ENCODE results near the gene VWC2L.

The VWC2L gene

DNA sequence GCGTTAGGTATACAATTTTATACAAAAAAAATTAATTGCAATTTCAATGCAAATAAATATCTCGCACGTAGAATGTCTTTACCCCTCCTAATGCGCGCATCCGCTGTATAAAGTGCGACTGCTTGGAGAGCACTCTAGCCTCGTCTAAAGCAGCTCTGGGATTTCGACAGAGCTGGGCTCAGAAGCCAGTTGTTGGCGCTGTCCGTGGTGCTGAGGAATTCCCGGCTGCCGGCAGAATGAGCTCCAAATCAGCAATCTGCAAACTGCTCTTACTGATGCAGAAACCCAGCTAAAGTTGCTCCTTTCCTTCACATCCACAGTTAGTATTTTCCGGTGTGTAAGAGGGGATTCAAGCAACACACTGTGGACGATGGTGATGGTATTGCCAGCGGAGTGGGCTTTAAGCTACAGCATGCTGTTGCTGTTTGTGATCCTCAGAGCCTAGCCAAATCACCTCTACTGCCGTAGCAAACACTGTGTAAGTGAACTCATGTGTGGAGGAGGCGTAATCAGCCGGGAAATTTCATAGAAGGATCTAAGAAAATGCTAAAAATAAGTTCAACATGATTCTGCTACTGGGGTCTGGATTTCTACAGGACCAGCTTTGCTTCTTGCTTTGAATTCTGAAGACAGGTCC, at the start of gene VWC2L:
Gene VWC2L (plus strand): TSS at position 137 of the 637 bp plus-strand sequence. CDS start 3,140 bp downstream, outside the sequence.
- no peaks in the 10 kb centered on the region for H3K36me3 Mint-ChIP-seq (ENCODE audit: low read depth)
- H3K27me3 Mint-ChIP-seq = no peaks in the 10 kb centered on the region
- H3K27ac Mint-ChIP-seq = no peak within 1 kb of the TSS
- no peak within 1 kb of the TSS for H3K4me3 Mint-ChIP-seq
- no peaks in the 10 kb centered on the region for H3K4me1 Mint-ChIP-seq
- DNase-seq = peak; percentile 34
- no peaks in the 10 kb centered on the region for H3K9me3 Mint-ChIP-seq
- no peak for ATAC-seq

DNA sequence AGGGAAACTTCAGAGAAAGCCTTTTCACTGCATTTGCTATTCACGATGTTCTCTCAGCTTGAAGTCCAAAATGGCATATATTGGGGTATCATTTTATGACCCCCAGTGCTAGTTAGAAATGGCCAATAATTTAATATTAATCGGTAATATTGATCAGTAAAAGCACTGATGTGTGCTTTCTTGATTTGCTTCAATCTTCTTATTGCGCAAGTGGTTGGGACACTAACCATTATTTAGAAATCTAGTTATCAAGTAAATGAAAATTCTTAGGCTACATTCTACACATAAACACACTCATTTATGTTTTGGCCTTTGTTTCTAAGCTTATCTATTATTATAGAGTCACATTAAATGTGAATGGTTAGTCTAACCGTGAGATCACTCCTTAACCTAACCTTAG, 49.7 kb upstream of the VWC2L start:
- Mint-ChIP-seq H3K27me3 (no peaks in the 10 kb centered on the region), H3K4me3 (no peak overlapping the region), H3K9me3 (peaks cover 23% of the 10 kb centered on the region), H3K27ac (no peak overlapping the region), H3K36me3 (ENCODE audit: low read depth) (no peaks in the 10 kb centered on the region), H3K4me1 (no peaks in the 10 kb centered on the region)
- ATAC-seq = no peak
- DNase-seq = no peak

DNA sequence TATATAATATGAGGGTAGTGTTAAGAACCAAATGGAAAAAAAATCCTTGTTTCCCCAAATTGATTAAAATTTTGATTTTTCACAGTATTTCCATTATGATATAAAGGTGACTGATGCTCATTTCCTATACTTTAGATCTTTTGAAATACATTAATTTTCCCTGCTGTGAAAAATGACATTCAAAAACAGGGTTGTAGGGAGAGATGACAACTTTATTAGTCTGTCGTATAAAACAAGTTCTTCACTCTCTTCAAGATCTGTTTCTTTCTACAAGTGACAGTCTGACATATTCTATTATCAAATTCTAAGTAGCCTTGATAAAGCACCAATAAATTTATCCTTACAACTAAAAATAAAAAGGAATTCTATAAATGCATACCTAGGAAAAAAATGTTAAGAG, 45.3 kb upstream of the VWC2L start:
- Mint-ChIP-seq H3K9me3 (no peaks in the 10 kb centered on the region), H3K36me3 (ENCODE audit: low read depth) (no peaks in the 10 kb centered on the region), H3K4me3 (no peak overlapping the region), H3K27ac (no peak overlapping the region), H3K4me1 (no peaks in the 10 kb centered on the region), H3K27me3 (no peaks in the 10 kb centered on the region)
- ATAC-seq (no peak), DNase-seq (no peak)

DNA sequence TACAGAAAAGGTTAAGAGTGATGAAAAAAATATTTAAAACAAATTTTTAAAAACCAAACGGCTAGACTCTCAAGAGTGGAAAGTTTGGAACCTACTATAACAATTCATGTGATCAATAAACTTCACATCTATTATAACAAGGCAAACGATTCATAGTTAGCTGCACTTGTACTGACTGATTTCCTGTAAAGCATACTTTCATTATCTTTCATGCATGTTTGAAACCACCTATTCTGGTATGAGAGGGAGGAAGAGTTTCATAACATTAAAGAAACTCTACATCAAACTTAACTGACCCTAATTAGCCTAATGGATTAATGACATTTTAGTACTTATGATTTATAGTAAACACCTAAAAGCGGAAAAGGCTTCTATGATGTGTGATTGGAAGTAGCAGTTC, 43.7 kb upstream of the VWC2L start:
- Mint-ChIP-seq H3K27me3 (no peaks in the 10 kb centered on the region), H3K4me3 (no peak overlapping the region), H3K27ac (no peak overlapping the region), H3K9me3 (no peaks in the 10 kb centered on the region), H3K4me1 (no peaks in the 10 kb centered on the region), H3K36me3 (ENCODE audit: low read depth) (no peaks in the 10 kb centered on the region)
- ATAC-seq (no peak), DNase-seq (no peak)

DNA sequence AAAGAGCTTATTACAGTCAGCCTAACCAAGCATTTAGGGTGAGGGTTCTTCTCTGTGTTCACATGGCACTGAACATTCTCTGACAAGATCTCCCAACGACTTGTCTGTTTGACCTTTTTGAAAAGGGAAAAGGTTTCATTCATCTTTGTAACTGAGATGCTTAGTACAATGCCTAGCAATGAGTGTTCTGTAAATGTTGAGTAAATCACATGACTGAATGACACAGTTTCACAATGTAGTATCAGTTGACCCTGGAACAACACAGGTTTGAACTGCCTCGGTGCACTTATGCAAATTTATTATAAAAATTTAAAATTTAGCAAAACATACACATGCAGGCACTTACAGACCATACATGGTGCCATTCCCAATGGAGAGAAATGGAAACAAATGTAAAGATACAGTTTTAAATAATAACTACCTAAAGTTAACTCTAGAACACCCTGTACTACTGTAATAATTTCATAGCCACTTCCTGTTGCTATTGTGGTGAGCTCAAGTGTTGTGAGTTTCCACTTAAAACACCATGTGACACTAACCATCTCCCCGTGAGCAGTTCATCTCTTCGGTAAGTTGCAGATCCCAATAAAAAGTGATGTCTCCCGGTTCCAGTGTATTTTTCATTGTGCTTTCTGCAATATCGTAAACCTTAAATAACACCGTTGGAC, 34.1 kb upstream of the VWC2L start:
- Mint-ChIP-seq H3K27ac (no peak overlapping the region), H3K27me3 (no peaks in the 10 kb centered on the region), H3K4me3 (no peak overlapping the region), H3K9me3 (no peaks in the 10 kb centered on the region), H3K36me3 (ENCODE audit: low read depth) (no peaks in the 10 kb centered on the region), H3K4me1 (no peaks in the 10 kb centered on the region)
- DNase-seq (no peak), ATAC-seq (no peak)

DNA sequence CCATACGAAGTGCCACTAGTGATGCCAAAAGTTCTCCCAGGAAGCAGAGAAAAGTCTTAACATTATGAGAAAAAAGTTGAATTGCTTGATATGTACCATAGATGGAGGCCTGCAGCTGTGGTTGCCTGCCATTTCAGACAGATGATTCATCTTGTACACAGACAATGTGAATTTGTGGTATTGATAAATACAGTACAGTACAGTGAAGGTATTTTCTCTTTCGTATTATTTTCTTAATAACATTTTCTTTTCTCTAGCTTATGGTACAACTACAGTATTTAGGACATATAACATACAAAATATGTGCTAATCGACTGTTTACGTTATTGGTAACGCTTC, 33.6 kb upstream of the VWC2L start:
- Mint-ChIP-seq H3K4me3 (no peak overlapping the region), H3K27me3 (no peaks in the 10 kb centered on the region), H3K9me3 (no peaks in the 10 kb centered on the region), H3K4me1 (no peaks in the 10 kb centered on the region), H3K27ac (no peak overlapping the region), H3K36me3 (ENCODE audit: low read depth) (no peaks in the 10 kb centered on the region)
- ATAC-seq (no peak), DNase-seq (no peak)

DNA sequence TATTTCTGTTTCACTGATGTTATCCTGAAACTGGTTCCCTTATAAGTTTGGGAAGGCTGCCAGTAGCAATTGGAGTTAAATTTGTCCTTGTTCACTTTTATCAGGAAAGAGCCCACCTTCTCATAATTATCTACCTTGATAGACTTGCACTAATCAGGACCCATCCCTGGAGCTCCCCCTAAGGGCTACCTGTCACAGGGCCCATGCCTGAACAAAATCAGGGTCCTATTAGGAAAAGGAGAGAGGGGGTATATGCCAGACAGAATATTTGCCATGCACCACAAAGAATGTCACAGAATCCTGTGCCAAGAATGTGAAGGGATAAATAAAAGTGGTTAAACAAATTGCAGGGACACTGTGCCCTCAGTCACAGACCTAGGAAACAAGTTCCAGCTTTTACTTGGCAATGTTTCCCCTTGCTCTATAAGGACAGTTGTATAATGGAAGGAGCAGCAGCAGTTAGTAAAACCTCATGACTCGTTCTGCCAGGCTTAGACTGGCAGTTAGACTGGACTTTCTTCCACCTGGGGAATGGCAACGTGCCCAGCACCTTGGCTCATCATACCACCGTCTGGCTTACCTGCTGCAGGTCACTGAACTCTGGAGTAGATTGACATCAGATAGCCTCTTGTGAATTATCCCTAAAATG, 32.3 kb upstream of the VWC2L start:
- no peaks in the 10 kb centered on the region for H3K36me3 Mint-ChIP-seq (ENCODE audit: low read depth)
- DNase-seq (no peak), ATAC-seq (no peak)
- H3K27me3 Mint-ChIP-seq = no peaks in the 10 kb centered on the region
- no peak overlapping the region for H3K27ac Mint-ChIP-seq
- H3K4me3 Mint-ChIP-seq = no peak overlapping the region
- H3K4me1 Mint-ChIP-seq = no peaks in the 10 kb centered on the region
- no peaks in the 10 kb centered on the region for H3K9me3 Mint-ChIP-seq

DNA sequence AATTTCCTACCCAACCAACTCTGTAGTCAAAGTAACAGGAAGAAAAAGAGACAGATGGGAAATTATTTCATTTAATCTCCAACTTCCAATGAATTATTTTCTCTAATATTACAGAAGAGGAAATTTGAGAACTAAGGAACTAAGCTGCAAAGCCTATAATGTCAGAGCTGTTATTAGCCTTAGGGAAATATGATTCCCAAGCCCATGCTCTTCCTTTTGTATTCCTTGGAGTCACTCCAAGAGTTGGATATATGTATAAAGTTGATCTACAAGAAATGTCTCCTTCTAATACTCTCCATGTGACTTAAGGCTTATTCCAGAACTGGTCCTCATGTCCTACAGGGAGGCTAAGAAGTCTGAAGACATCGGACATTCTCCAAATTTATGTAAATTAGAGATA, 31.6 kb upstream of the VWC2L start:
- Mint-ChIP-seq H3K36me3 (ENCODE audit: low read depth) (no peaks in the 10 kb centered on the region), H3K4me3 (no peak overlapping the region)
- no peak for ATAC-seq

DNA sequence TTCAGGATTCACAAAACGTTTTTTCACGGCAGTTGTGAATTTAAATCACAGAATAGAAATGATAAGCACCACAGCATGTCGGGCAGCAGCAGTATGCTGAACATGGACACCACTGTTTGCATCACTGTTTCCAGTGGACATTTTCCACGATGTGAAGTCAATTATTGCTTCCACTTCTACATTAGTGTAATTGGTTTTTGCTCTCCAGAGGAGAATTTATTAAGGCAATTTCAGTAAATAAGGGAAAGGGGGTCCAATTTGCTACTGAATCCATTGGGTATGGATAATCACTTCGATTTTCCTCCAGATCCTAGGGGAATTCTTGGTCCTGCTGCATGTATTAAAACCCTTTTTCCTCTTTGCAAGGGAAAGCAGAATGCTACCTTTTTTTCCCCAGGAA, 30.2 kb upstream of the VWC2L start:
- H3K27ac Mint-ChIP-seq = no peak overlapping the region
- H3K36me3 Mint-ChIP-seq (ENCODE audit: low read depth) = no peaks in the 10 kb centered on the region
- DNase-seq (no peak), ATAC-seq (no peak)
- no peaks in the 10 kb centered on the region for H3K27me3 Mint-ChIP-seq
- no peaks in the 10 kb centered on the region for H3K4me1 Mint-ChIP-seq
- H3K9me3 Mint-ChIP-seq = no peaks in the 10 kb centered on the region
- no peak overlapping the region for H3K4me3 Mint-ChIP-seq

More for the DNA sequence above, 31.6 kb upstream of the VWC2L start:
- Mint-ChIP-seq H3K9me3 (no peaks in the 10 kb centered on the region), H3K27me3 (no peaks in the 10 kb centered on the region), H3K4me1 (no peaks in the 10 kb centered on the region), H3K27ac (no peak overlapping the region)
- DNase-seq = no peak

DNA sequence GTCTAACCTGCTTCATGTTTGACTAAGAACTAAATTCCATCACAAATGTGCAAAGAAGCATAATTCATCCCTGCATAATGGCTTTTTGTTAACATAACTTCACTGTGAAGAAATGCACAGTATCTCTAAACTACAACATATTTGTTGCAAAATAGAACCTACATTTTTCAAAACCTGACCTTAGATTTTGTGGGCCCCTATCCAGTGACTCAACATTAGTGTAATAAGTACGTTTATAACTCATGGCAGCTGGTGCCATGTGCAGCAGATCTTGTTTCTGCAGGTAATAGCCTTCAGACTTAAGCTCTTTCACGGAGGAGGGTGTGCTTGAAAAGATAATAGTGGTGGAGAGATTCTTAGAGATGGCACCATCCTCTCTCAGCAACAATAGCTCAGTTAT, 28.6 kb upstream of the VWC2L start:
- H3K4me3 Mint-ChIP-seq = no peak overlapping the region
- no peaks in the 10 kb centered on the region for H3K9me3 Mint-ChIP-seq
- no peaks in the 10 kb centered on the region for H3K36me3 Mint-ChIP-seq (ENCODE audit: low read depth)
- ATAC-seq = no peak
- H3K4me1 Mint-ChIP-seq = no peaks in the 10 kb centered on the region
- no peak overlapping the region for H3K27ac Mint-ChIP-seq
- H3K27me3 Mint-ChIP-seq = no peaks in the 10 kb centered on the region
- DNase-seq = no peak

DNA sequence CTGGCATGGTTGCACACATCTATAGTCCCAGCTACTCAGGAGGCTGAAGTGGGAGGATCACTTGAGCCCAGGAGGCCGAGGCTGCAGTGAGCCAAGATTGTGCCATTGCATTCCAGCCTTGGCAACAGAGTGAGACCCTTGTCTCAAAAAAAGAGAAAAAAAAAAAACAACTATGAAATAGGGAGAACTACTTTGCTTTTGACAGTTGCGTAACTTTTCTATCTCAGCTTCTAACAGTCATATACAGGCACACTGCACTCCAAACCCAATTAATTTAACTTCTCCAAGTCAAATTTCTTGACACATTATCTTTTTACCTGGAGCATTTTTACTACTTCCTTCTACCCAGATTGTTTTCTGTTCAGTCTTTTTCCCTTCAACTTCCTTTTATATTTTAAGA, 24.1 kb upstream of the VWC2L start:
- no peaks in the 10 kb centered on the region for H3K27me3 Mint-ChIP-seq
- DNase-seq (no peak), ATAC-seq (no peak)
- H3K4me3 Mint-ChIP-seq = no peak overlapping the region
- H3K9me3 Mint-ChIP-seq = no peaks in the 10 kb centered on the region
- H3K4me1 Mint-ChIP-seq = no peaks in the 10 kb centered on the region
- H3K36me3 Mint-ChIP-seq (ENCODE audit: low read depth) = no peaks in the 10 kb centered on the region
- no peak overlapping the region for H3K27ac Mint-ChIP-seq

DNA sequence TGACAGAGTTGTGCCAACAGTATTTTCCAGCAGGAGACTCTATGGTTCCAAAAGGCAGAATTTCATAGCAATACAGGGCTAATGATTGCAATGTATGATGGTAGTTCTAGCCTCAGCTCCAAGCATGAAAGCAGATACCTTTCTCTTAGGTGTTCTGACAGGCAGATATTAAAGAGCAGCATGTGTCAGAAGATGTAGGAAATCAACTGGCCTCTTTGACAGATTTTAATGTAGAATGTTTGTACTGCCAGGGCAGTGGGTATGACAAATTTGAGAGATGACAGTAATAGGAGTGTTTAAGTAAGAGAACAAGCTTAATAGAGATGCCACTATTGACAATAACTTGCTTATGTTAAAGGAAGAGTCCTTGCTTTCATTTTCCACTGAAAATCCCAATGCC, 21.5 kb upstream of the VWC2L start:
- Mint-ChIP-seq H3K4me3 (no peak overlapping the region), H3K27ac (no peak overlapping the region), H3K9me3 (no peaks in the 10 kb centered on the region), H3K27me3 (no peaks in the 10 kb centered on the region), H3K36me3 (ENCODE audit: low read depth) (no peaks in the 10 kb centered on the region), H3K4me1 (no peaks in the 10 kb centered on the region)
- ATAC-seq (no peak), DNase-seq (no peak)

DNA sequence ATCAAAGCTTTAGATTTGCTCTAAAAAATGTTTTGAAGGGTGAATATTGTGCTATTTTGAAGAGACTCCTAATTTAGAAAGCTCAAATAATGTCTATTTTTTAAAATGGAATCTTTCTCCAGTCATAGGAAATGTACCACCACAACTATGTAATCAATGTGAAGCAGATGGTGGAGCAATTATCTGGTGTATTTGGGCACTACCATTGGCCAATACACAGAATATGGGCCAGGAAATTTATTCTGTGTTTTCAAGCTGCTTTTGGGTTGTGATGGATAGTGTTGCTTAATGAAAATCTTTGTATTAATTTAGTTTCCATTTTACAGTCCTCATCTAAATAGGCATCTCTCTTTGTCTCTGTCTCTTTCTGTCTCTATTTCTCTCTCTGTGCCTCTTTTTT, 17.1 kb upstream of the VWC2L start:
- Mint-ChIP-seq H3K27me3 (no peaks in the 10 kb centered on the region), H3K9me3 (no peaks in the 10 kb centered on the region), H3K4me1 (no peaks in the 10 kb centered on the region), H3K36me3 (ENCODE audit: low read depth) (no peaks in the 10 kb centered on the region), H3K4me3 (no peak overlapping the region), H3K27ac (no peak overlapping the region)
- ATAC-seq (no peak), DNase-seq (no peak)

DNA sequence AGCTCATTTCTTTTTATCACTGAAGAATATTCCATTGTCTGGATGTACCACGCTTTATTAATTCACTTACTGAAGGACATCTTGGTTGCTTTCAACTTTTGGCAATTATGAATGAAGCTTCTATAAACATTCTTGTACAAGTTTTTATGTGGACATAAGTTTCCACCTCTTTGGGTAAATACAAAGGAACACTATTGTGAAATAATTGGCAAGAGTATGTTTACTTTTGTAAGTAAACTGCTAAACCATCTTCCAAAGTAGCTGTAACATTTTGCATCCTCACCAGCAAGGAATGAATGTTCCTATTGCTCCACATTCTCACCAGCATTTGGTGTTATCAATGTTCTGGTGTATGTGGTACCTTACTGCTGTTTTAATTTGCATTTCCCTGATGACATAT, 15.8 kb upstream of the VWC2L start:
- ATAC-seq (no peak), DNase-seq (no peak)
- no peaks in the 10 kb centered on the region for H3K27me3 Mint-ChIP-seq
- H3K4me3 Mint-ChIP-seq = no peak overlapping the region
- no peaks in the 10 kb centered on the region for H3K36me3 Mint-ChIP-seq (ENCODE audit: low read depth)
- no peaks in the 10 kb centered on the region for H3K9me3 Mint-ChIP-seq
- H3K4me1 Mint-ChIP-seq = no peaks in the 10 kb centered on the region
- no peak overlapping the region for H3K27ac Mint-ChIP-seq

DNA sequence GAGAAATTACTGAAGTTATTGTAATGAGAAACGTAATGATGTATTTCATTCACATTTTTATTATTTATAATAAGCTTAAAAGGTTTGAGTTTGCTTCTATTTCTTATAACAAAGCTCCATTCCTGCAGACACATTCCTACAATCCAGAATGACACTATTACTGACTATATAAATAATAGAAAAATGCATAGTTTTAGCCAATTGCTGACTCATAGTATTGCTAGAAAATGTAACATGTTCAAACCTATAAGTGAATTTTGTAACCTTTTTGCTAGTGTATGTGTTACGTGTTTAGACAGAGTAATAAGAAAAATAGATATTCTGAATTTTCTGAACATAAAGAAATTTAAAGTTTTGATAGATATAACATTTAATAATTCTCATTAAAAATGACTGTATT, 9.3 kb upstream of the VWC2L start:
- no peak for ATAC-seq
- DNase-seq = no peak

More for the DNA sequence above, 9.3 kb upstream of the VWC2L start:
- no peaks in the 10 kb centered on the region for H3K4me1 Mint-ChIP-seq
- H3K4me3 Mint-ChIP-seq = no peak overlapping the region
- H3K27me3 Mint-ChIP-seq = no peaks in the 10 kb centered on the region
- H3K27ac Mint-ChIP-seq = no peak overlapping the region
- no peaks in the 10 kb centered on the region for H3K36me3 Mint-ChIP-seq (ENCODE audit: low read depth)
- no peaks in the 10 kb centered on the region for H3K9me3 Mint-ChIP-seq

Data from activated naive CD8-positive, alpha-beta T cell treated with anti-CD3 and anti-CD28 coated beads, Interleukin-2, amount 50 U/mL, for 24 hours (primary cell).